Kidney (tissue), 14 donors: ENCODE measurements around the gene CTR9. TPM values are rescaled to one million over a fixed set of nuclear protein-coding genes. Genes with fewer than 3 reads are reported as not detected.

Source experiments
- DNase-seq, 5 donors: peaks; one replicate each; pipeline ENCODE4 v3.0.0-alpha.2; 2013 to 2020
- FAIRE-seq: peaks from 2 replicates; lab custom pipeline; 2012; peaks lifted over from hg19 to GRCh38; lab: Jason Lieb, UNC
- H3K27ac ChIP-seq, 2 donors: one replicate each; pipeline ENCODE4 v1.7.0; 2013; ENCODE audit warnings: low read depth in 2 of 2, low read length in 2 of 2, inconsistent platforms in 1 of 2
- H3K27me3 ChIP-seq: one replicate; pipeline ENCODE4 v1.7.1; 2013; ENCODE audit warnings: low read length, inconsistent platforms; ENCODE audit not compliant: control insufficient read depth, insufficient read depth
- H3K36me3 ChIP-seq, 3 donors: one replicate each; pipeline versions ENCODE4 v1.7.0 to v1.7.1; 2013; ENCODE audit warnings: low read length in 3 of 3, control low read depth in 1 of 3, inconsistent platforms in 1 of 3; ENCODE audit not compliant: insufficient read depth in 3 of 3, control insufficient read depth in 2 of 3
- H3K4me1 ChIP-seq, 3 donors: one replicate each; pipeline versions ENCODE4 v1.7.0 to v1.7.1; 2013; ENCODE audit warnings: low read length in 3 of 3, inconsistent platforms in 1 of 3, low read depth in 1 of 3; ENCODE audit not compliant: control insufficient read depth in 2 of 3, insufficient read depth in 2 of 3
- H3K4me3 ChIP-seq, 3 donors: one replicate each; pipeline versions ENCODE4 v1.7.0 to v1.8.1; 2013; ENCODE audit warnings: low read length in 3 of 3, control low read depth in 1 of 3, inconsistent platforms in 1 of 3
- H3K9ac ChIP-seq, 3 donors: one replicate each; pipeline versions ENCODE4 v1.7.0 to v1.7.1; 2013; ENCODE audit warnings: low read length in 3 of 3, control low read depth in 1 of 3, inconsistent platforms in 1 of 3
- H3K9me3 ChIP-seq, 3 donors: one replicate each; pipeline versions ENCODE4 v1.7.0 to v1.7.1; 2013; ENCODE audit warnings: low read length in 3 of 3, control low read depth in 1 of 3, inconsistent platforms in 1 of 3; ENCODE audit not compliant: control insufficient read depth in 2 of 3, insufficient read depth in 1 of 3
- intact Hi-C: fragments of 100-400 bp; cut with DNase I; formaldehyde crosslinking; loops from one replicate; pipeline ENCODE4 v1.11.1; 2022
- polyA plus RNA-seq: library from polyadenylated mRNA; stranded (reverse); fragments of 350-450 nt; fragmentation: Illumina TruSeq; extraction: RNeasy Lipid Tissue Mini Kit (QIAGEN cat#74804); gene quantifications from one replicate; pipeline ENCODE4 v1.2.3, GENCODE V29; 2014; ENCODE audit warnings: low read depth, low replicate concordance; ENCODE audit not compliant: insufficient read depth
- total RNA-seq: library from RNA; stranded (reverse); fragmentation: NEBNext Ultra II Directional; extraction: Animal tissue kit (Norgen Biotek cat#: 25700); gene quantifications from one replicate; pipeline ENCODE4 v1.2.1, GENCODE V29; 2021
- TF ChIP-seq, protein P1 (sequence below): IDR thresholded peaks from 3 replicates; pipeline ENCODE4 v1.5.1; 2012; ENCODE audit warnings: mild to moderate bottlenecking, moderate library complexity, borderline replicate concordance; ENCODE audit not compliant: insufficient read depth; ENCODE audit errors: extremely low read depth
- donor health status: control.
- donor health status: control.
- donor health status: control.
- donor health status: control.
- donor health status: control.
- donor health status: DM: yes; HTN: yes; CAD: no.
- donor health status: Normal renal cell carcinoma (clear cell type).

Gene CTR9
- total and polyA plus RNA-seq, 2 donors from 2014 or later, result 16.7 to 33.3 TPM

- no peaks in the 10 kb centered on the region for H3K4me1 ChIP-seq
- no peak overlapping the region for H3K27ac ChIP-seq
- no peaks in the 10 kb centered on the region for H3K9me3 ChIP-seq
- peaks cover 9 to 83% (median 43%) of the 10 kb centered on the region in 3 donors for H3K36me3 ChIP-seq
- H3K27me3 ChIP-seq, result no peaks in the 10 kb centered on the region
- H3K4me3 ChIP-seq, result no peak overlapping the region
- H3K9ac ChIP-seq, result no peak overlapping the region
- TF ChIP-seq, protein P1, sequence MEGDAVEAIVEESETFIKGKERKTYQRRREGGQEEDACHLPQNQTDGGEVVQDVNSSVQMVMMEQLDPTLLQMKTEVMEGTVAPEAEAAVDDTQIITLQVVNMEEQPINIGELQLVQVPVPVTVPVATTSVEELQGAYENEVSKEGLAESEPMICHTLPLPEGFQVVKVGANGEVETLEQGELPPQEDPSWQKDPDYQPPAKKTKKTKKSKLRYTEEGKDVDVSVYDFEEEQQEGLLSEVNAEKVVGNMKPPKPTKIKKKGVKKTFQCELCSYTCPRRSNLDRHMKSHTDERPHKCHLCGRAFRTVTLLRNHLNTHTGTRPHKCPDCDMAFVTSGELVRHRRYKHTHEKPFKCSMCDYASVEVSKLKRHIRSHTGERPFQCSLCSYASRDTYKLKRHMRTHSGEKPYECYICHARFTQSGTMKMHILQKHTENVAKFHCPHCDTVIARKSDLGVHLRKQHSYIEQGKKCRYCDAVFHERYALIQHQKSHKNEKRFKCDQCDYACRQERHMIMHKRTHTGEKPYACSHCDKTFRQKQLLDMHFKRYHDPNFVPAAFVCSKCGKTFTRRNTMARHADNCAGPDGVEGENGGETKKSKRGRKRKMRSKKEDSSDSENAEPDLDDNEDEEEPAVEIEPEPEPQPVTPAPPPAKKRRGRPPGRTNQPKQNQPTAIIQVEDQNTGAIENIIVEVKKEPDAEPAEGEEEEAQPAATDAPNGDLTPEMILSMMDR, result no peak
- DNase-seq, result no peak
- no peak for FAIRE-seq
- intact Hi-C loops, result no loop called here
Measured at GRCh38 chr11:10774811-10775210, 23.8 kb downstream of the CTR9 start.

GRCh38 chr11:10777393-10777793 is 26.3 kb downstream of the CTR9 start:
- Histone ChIP-seq H3K27me3 (no peaks in the 10 kb centered on the region), H3K27ac (no peak overlapping the region), H3K9ac (no peak overlapping the region), H3K9me3 (no peaks in the 10 kb centered on the region), H3K36me3 (peaks cover 9 to 60% (median 38%) of the 10 kb centered on the region in 3 donors), H3K4me1 (no peaks in the 10 kb centered on the region), H3K4me3 (no peak overlapping the region)
- FAIRE-seq, result no peak
- intact Hi-C loops, result no loop called here
- TF ChIP-seq, protein P1, result no peak
- DNase-seq, result no peak

DNA sequence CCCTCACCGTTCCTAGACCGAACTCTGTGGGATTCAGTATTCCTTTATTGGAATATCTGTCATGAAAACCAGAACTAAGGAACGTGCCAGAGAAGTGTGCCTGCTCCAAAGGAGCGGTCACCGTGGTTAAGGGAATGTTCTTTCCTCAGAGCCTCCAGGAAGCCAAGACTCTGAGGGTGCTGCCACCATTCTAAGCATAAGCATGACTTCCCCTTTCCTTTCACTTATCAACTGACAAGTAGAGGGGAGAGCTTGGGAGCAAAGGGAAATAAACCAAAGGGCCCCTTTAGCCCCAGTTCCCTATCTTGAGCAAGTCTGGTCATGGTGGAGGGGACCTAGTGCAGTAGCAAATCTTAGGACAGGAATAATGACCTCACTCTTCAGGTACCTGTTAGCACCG is 26.8 kb downstream of the CTR9 start:
- peaks cover 9 to 56% (median 36%) of the 10 kb centered on the region in 3 donors for H3K36me3 ChIP-seq
- intact Hi-C loops, result no loop called here
- H3K4me3 ChIP-seq, result no peak overlapping the region
- H3K9me3 ChIP-seq, result no peaks in the 10 kb centered on the region
- no peaks in the 10 kb centered on the region for H3K27me3 ChIP-seq
- TF ChIP-seq, protein P1, result no peak
- H3K27ac ChIP-seq, result no peak overlapping the region
- no peaks in the 10 kb centered on the region for H3K4me1 ChIP-seq
- no peak overlapping the region for H3K9ac ChIP-seq
- FAIRE-seq (no peak), DNase-seq (no peak)
